ENCODE measurements around the gene CAPN5.

Gene CAPN5

DNA sequence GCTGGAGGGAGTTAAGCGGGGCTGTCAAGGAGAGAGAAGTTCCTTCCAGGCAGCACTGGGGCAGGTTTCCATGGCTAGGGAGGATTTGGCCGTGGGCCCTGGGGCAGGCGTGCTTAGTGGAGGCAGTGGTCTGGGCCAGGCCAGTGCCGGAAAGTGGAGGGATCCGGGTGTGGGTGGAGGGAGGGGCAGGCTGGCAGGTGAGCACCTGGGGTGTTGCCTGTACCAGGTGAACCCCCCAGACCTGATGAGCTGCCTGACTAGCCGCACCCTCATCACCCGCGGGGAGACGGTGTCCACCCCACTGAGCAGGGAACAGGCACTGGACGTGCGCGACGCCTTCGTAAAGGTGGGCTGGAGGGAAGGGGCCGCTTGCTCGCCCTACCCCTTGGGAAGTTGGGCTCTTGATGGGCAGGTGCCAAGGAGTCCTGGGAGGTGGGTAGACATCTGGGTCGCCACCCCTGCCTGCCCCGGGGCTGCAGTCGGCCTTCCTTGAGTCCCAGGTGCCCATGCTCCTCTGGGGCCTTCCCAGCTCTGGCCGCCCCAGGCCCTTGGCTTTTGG is 93.2 kb downstream of the CAPN5 start:
- no peak for DNase-seq (ENCODE audit: extremely low read depth in 1 of 2, low read depth in 1 of 2)

DNA sequence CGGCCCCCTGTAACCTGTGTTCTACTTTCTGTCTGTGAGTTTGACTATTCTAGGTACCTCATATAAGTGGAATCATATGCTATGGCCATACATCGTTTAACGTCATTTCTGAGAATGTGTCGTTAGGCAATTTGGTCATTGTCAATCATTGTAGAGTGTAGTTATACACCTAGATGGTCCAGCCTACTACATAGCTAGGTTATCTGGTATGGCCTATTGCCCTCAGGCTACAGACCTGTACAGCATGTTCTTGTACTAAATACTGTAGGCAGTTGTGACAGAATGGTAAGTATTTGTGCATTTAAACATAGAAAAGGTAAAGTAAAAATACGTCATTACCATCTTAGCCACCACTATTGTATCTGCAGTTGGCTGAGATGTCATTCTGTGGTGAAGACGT is 96.5 kb downstream of the CAPN5 start:
- no peak for DNase-seq (ENCODE audit: extremely low read depth in 1 of 2, low read depth in 1 of 2)

DNA sequence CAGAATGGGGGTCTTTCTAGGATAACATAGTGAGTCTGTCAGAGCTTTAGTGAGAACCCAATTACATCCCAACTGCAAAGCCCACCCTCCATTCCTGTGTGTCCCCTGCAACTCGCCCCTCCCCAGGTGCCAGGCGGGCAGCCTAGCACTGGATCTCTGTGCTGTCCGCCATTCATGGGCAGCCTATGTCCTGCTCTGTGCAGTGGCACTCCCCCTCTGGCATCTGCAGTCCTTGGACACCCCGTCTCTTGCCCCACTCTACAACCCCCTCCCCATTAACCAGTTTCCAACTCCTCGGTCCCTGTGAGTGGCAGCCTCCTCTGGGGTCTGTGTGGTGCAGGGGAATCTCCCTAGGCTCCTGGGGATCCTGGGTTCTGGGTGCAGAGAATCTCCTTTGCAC is 98.3 kb downstream of the CAPN5 start:
- DNase-seq (ENCODE audit: extremely low read depth in 1 of 2, low read depth in 1 of 2) = no peak

DNA sequence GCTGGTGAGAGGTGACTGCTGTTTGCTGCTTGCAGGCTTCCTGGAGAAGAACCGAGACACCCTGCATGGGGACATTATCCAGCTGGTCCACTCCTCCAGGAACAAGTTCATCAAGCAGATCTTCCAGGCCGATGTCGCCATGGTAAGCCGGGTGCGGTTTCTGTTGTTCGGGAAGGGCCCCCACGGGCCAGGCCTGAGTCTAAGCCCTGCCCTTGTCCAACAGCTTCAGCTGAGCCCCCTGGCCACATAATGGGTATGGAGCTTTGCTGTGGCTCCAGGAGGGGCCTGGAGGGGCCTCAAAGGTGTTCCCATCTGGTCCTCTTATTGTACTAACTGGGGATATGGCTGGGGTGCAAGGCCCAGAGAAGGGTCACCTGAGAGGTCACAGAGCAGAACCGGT is 99.2 kb downstream of the CAPN5 start:
- DNase-seq (ENCODE audit: extremely low read depth in 1 of 2, low read depth in 1 of 2) = no peak

DNA sequence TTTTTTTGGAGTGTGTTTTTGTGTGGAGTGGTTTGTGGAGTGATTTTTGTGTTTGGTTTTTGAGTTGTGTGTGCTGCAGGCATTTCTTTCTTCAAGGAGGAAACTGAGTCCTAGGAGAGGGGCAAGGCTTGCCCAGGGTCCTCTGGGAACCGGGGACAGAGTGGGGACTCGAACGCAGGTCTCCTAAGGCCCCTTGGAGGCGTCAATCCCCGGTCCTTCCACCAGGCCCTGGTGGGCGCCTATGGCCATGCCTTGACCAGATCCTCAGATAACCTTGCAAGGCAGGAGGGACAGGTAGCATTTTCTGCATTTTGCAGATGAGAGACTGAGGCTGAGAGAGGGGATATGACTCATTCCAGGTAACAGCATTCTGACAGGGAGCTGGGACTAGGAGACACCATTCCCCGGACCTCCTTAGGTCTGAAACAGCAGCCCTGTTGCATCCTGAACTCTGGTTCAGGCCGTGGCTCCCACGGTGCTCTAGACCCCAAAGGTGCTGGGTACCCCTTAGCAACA is 100.4 kb downstream of the CAPN5 start:
- no peak for DNase-seq (ENCODE audit: extremely low read depth in 1 of 2, low read depth in 1 of 2)

DNA sequence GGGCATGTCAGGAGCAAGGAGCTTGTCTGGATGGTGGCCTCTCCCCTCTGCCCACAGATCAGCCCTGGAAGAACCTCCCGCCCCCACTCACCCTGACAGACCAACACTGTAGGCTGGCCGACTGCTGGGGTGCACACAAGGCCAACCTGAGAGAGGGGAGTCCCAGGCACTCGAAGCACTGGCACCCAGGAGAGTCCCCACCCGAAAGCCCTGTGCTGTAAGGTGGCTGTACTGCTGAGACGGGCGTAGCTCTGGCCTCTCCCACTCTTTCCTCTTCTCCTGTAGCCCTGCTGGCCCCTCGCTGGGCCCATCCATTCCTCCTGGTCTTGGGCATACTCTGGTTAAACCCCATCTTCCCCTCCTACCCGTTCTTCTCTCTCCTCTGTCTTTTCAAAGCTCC is 101.0 kb downstream of the CAPN5 start:
- no peak for DNase-seq (ENCODE audit: extremely low read depth in 1 of 2, low read depth in 1 of 2)

DNA sequence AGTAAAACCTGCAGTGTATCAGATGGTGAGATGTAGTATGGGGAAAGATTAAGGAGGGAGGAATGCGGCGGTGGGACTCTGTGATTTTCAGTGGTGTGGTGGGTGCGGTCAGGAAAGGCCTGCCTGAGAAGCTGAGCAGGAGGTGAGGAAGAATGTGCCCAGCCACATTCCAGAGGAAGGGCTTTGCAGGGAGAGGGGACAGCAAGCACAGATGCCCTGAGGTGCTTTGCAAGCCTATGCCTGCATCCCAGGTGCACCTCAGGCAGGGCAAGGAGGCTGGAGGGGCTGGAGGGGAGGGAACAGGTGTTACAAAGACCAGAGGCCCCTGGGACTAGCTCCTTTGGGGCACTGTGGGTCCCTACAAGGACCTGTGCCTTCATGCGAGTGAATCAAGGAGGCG is 103.3 kb downstream of the CAPN5 start:
- no peak for DNase-seq (ENCODE audit: extremely low read depth in 1 of 2, low read depth in 1 of 2)

DNA sequence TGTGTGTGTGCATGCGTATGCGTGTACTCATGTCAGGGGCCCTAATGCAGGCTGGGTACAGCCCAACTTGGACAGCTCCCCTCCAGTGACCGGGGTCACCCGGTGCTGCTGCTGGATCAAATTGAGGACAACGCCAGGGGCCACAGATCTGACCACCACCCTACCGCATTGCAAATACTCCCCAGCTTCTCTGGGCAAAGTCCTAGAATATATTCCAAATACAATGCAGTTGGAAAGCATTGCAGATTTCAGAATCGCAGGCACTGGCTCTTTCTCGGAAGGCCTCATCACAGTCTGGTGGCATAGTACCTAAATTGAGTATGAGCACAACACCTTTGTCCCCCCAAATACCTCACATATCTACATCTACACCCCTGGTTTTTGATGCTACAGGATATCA is 104.5 kb downstream of the CAPN5 start:
- DNase-seq (ENCODE audit: extremely low read depth in 1 of 2, low read depth in 1 of 2) = no peak

DNA sequence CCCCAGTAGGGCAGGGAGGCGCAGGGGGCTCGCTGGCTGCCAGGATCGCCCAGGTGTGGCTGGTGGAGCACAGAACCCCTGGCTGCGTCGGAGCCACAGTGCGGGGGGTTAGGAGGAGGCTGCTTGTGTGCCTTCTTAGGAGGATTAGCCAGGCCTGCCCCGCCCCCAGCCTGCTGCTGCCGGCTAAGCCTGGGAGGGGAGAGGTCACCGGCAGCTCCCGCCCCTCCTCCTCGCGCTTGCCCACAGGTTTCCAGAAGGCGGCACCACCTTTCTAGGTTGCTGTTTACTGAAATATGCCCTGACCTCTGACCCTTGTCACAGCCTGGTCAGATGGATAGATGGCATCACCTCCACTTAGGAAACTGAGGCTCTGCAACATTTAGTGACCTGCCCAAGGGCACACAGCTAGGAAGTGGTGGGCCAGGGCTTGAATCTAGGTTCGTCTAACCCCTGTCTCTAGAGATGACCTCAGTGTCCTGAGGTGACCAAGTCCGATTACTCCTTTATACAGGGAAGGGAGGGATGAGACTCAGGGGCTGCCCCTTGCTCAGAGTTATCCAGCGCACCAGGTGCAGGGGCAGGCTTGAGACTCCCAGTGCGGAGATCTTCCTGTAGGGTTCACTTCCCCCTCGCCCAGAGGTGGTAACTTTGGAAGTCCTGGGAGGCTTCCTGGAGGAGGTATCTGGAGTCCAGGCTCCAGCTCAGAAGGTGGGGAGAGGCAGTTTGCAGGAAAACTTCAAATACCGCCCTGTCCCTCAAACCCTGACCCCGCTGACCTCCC is 105.3 kb downstream of the CAPN5 start:
- DNase-seq (ENCODE audit: extremely low read depth in 1 of 2, low read depth in 1 of 2) = no peak

DNA sequence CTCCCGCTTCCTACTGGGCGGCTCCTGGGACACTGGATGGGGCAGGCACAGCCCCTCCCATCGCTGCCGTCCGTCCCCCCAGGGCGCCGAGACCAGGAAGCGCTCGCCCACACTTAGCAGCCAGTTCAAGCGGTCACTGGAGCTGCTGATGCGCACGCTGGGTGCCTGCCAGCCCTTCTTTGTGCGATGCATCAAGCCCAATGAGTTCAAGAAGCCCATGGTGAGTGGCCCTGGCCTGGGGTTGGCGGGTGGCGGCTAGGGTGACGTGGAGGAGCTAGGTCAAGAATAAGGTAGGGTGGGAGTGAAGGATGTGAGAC is 105.9 kb downstream of the CAPN5 start:
- no peak for DNase-seq (ENCODE audit: extremely low read depth in 1 of 2, low read depth in 1 of 2)

DNA sequence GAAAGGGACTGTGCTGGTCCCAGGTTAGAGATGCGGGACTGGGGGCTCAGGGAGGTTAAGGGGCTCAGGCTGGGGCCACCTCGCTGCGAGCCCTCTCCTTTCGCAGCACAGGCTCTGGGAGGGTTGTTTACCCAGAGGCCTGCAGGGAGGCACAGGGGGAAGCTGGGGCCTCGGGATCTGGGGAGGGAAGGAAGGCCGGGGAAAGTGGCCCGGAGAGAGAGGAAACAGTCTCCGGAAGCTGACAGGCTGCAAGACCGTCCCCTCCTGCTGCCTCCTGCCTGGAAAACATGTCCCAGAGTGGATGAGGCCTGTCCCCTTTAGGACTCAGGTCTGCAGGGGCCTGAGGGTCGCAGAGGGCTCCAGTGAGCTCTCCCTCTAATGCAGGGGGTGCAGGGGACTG is 106.7 kb downstream of the CAPN5 start:
- no peak for DNase-seq (ENCODE audit: extremely low read depth in 1 of 2, low read depth in 1 of 2)

DNA sequence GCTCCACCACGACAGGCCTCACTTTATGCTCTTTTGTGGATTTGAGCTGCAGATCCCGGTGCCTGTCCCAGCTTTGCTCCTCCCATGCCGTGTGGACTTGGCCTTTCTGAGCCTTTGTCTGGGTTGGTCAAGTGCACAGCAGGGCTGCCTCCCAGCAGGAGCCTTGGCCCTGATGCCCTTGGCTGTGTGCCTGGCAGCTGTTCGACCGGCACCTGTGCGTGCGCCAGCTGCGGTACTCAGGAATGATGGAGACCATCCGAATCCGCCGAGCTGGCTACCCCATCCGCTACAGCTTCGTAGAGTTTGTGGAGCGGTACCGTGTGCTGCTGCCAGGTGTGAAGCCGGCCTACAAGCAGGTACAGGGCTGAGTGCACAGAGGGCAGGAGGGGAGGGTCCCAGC is 107.8 kb downstream of the CAPN5 start:
- no peak for DNase-seq (ENCODE audit: extremely low read depth in 1 of 2, low read depth in 1 of 2)

DNA sequence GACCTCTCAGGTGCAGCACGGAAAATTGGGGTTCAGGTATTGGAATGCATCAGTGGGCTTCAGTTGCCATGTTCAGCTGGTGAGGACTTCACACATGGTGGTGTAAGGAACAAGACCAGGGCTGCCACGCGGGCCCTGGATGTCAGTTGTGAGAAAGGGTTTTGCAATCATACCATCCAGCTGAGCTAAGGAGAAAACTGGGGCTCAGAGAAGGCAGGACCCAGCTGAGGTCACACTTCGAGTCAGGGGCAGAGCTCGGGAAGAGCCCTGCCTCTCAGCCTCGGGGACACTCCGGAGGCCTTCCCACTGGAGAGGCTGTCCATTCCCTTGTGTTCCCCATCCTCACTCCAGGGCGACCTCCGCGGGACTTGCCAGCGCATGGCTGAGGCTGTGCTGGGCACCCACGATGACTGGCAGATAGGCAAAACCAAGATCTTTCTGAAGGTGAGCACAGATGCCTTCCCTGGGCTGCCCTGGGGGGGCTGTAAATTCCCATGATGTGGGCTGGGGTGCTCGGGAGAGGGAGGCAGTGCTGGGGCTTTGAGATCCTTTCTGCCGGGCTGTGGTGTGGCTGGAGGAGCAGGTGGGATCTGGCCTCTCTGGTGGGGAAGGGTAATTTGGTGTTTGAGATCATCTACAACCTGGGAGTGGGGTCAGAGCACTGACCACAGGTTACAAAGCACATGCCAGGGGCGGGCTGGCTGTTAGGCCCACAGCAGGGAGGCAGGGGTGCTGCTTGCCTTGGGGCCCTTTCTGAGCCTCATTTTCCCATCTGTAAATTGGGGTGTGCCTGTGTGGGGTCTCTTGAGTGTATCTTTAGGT is 108.5 kb downstream of the CAPN5 start:
- no peak for DNase-seq (ENCODE audit: extremely low read depth in 1 of 2, low read depth in 1 of 2)
